Lower lobe of right lung (tissue), 2 donors: ENCODE data around the gene KCNJ14. TPM values are rescaled to one million over a fixed set of nuclear protein-coding genes. Genes with fewer than 3 reads are reported as not detected.

Experiments
- ATAC-seq, 2 donors: fragments of 200-7000 bp; cut with Tn5 transposase; one replicate each; pipeline ENCODE4 v1.9.1; 2020 to 2022; ENCODE audit warnings: mild to moderate bottlenecking in 2 of 2, moderate library complexity in 2 of 2
- DNase-seq: peaks from one replicate; pipeline ENCODE4 v3.0.0-alpha.2; 2020
- H3K27ac ChIP-seq: fragments of 200-600 bp; one replicate; pipeline ENCODE4 v1.8.0; 2022
- H3K27me3 ChIP-seq: fragments of 200-600 bp; one replicate; pipeline ENCODE4 v1.8.0; 2022; ENCODE audit warnings: low read depth
- H3K36me3 ChIP-seq: fragments of 200-600 bp; one replicate; pipeline ENCODE4 v1.8.0; 2022; ENCODE audit warnings: mild to moderate bottlenecking
- H3K4me1 ChIP-seq: fragments of 200-600 bp; one replicate; pipeline ENCODE4 v1.8.0; 2022
- H3K4me3 ChIP-seq: fragments of 200-600 bp; one replicate; pipeline ENCODE4 v1.8.0; 2022; ENCODE audit warnings: mild to moderate bottlenecking
- H3K9me3 ChIP-seq: fragments of 200-600 bp; one replicate; pipeline ENCODE4 v1.8.0; 2022
- intact Hi-C: fragments of 100-400 bp; cut with DNase I; formaldehyde crosslinking; loops from one replicate; pipeline ENCODE4 v1.11.0; 2022
- total RNA-seq: library from RNA; stranded (reverse); fragmentation: NEBNext Ultra II Directional; extraction: Animal tissue kit (Norgen Biotek cat#: 25700); gene quantifications from one replicate; pipeline ENCODE4 v1.2.1, GENCODE V29; 2021
- TF ChIP-seq, protein P1 (sequence below): fragments of 200-600 bp; IDR thresholded peaks from one replicate; pipeline ENCODE4 v1.8.0; 2022; ENCODE audit warnings: antibody characterized with exemption, mild to moderate bottlenecking
- donor health status: DM: no; HTN: yes; CAD: no; lungs with severe emphysema.

The KCNJ14 gene
- total RNA-seq, 1 donor from 2014 or later: 0.71 TPM

DNA sequence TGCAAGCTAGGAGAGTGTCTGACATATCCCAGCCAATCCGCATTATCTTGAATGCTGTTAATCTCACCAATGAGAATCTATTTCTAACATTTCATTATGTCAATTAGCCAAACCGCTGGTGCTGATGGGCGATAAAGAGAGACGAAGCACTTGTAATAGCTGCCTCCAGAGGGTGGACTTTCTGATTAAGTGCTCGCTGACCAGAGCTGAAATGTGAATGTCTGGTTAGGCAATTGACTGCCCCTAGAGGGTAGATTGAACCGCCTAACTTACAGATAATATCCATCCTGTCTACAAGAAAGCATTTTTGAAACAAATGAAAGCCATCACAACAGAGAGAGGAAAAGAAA lies 10.1 kb upstream of the KCNJ14 start:
- peaks cover 31% of the 10 kb centered on the region for H3K4me1 ChIP-seq
- H3K27ac ChIP-seq: peak overlapping the region; percentile 93
- TF ChIP-seq, protein P1, sequence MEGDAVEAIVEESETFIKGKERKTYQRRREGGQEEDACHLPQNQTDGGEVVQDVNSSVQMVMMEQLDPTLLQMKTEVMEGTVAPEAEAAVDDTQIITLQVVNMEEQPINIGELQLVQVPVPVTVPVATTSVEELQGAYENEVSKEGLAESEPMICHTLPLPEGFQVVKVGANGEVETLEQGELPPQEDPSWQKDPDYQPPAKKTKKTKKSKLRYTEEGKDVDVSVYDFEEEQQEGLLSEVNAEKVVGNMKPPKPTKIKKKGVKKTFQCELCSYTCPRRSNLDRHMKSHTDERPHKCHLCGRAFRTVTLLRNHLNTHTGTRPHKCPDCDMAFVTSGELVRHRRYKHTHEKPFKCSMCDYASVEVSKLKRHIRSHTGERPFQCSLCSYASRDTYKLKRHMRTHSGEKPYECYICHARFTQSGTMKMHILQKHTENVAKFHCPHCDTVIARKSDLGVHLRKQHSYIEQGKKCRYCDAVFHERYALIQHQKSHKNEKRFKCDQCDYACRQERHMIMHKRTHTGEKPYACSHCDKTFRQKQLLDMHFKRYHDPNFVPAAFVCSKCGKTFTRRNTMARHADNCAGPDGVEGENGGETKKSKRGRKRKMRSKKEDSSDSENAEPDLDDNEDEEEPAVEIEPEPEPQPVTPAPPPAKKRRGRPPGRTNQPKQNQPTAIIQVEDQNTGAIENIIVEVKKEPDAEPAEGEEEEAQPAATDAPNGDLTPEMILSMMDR: peak; percentile 46
- intact Hi-C loops: no loop called here
- H3K4me3 ChIP-seq: peak overlapping the region; percentile 99
- no peak for DNase-seq
- no peaks in the 10 kb centered on the region for H3K9me3 ChIP-seq
- peaks cover 27% of the 10 kb centered on the region for H3K27me3 ChIP-seq
- peak; percentile 57 to 62 for ATAC-seq
- H3K36me3 ChIP-seq: peaks cover 31% of the 10 kb centered on the region

GRCh38 chr19:48445606-48446481 lies 9.5 kb upstream of the KCNJ14 start, which contains the start of gene GRWD1:
TSS of gene GRWD1 (plus strand) at chr19:48445983. CDS start at chr19:48446006, 23 bp downstream.
- TF ChIP-seq, protein P1: no peak
- Histone ChIP-seq H3K4me3 (peak within 1 kb of the TSS; percentile 99), H3K36me3 (peaks cover 38% of the 10 kb centered on the region), H3K27me3 (peaks cover 26% of the 10 kb centered on the region), H3K27ac (peak within 1 kb of the TSS; percentile 93), H3K4me1 (peaks cover 31% of the 10 kb centered on the region), H3K9me3 (no peaks in the 10 kb centered on the region)
- DNase-seq (peak; percentile 94), ATAC-seq (peak; percentile 91 to 94)
- intact Hi-C loops: no loop called here

DNA sequence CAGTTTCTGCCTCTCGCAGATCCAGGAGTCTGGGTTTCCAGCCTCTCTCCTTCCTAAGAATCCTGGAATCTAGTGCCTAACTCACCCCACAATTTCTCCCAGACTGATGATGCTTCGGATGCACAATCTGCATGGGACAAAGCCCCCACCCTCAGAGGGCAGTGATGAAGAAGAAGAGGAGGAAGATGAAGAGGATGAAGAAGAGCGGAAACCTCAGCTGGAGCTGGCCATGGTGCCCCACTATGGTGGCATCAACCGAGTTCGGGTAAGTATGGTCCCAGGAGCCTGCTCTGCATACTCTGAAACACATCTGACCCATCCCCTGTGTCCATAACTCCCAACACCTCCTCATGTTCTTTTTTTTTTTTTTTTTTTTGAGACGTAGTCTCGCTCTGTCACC lies 8.8 kb upstream of the KCNJ14 start:
- intact Hi-C loops: no loop called here

DNA sequence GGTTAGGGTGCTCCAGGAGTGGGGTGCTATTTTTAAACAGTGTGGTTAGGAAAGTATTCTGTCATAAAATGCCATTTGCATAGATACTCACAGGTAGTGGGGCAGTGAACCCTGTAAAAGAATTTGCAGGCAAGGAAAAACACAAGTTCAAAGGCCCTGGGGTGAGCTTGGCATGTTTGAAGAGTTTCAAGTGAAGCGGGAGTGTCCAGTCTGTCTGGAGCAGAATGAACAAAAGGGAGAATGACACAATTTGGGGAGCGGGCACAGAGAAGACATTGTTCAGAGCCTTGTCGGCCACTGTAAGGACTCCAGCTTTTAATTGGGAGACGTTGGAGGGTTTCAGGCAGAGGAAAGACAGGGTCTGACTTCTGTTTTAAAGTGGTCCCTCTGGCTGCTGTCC lies 6.8 kb upstream of the KCNJ14 start:
- no peak overlapping the region for H3K27ac ChIP-seq
- peaks cover 8% of the 10 kb centered on the region for H3K27me3 ChIP-seq
- no peak for DNase-seq
- TF ChIP-seq, protein P1: no peak
- H3K9me3 ChIP-seq: no peaks in the 10 kb centered on the region
- no peak overlapping the region for H3K4me3 ChIP-seq
- H3K4me1 ChIP-seq: peaks cover 31% of the 10 kb centered on the region
- peaks cover 65% of the 10 kb centered on the region for H3K36me3 ChIP-seq
- ATAC-seq: no peak
- intact Hi-C loops: no loop called here

More for the DNA sequence above, 8.8 kb upstream of the KCNJ14 start:
- DNase-seq (no peak), ATAC-seq (no peak)
- peak overlapping the region; percentile 93 for H3K27ac ChIP-seq
- H3K4me3 ChIP-seq: peak overlapping the region; percentile 99
- H3K36me3 ChIP-seq: peaks cover 45% of the 10 kb centered on the region
- H3K9me3 ChIP-seq: no peaks in the 10 kb centered on the region
- H3K4me1 ChIP-seq: peaks cover 31% of the 10 kb centered on the region
- peaks cover 19% of the 10 kb centered on the region for H3K27me3 ChIP-seq
- TF ChIP-seq, protein P1: no peak

- peaks cover 13% of the 10 kb centered on the region for H3K4me1 ChIP-seq
- no peaks in the 10 kb centered on the region for H3K27me3 ChIP-seq
- no peak overlapping the region for H3K4me3 ChIP-seq
- TF ChIP-seq, protein P1: no peak
- H3K9me3 ChIP-seq: no peaks in the 10 kb centered on the region
- DNase-seq (no peak), ATAC-seq (no peak)
- H3K27ac ChIP-seq: no peak overlapping the region
- intact Hi-C loops: no loop called here
- H3K36me3 ChIP-seq: peaks cover 78% of the 10 kb centered on the region
These were observed 4.9 kb upstream of the KCNJ14 start for GRCh38 chr19:48450441-48450840.
